A549 (cell line): Measurements from ENCODE around the gene TMEM214.

Experiments
- EHMT2 ChIP-seq: fragments of 200-600 bp; sonication (generic); IDR thresholded peaks from 2 replicates; pipeline ENCODE4 v1.6.1; 2016; ENCODE audit warnings: antibody characterized with exemption, low read depth, mild to moderate bottlenecking, moderate library complexity
- ESRRA ChIP-seq: fragments of 150-350 bp; IDR thresholded peaks from 2 replicates; pipeline ENCODE4 v1.6.1; 2014; ENCODE audit warnings: mild to moderate bottlenecking, low read length, borderline replicate concordance
- MAFK ChIP-seq: fragments of 450-650 bp; IDR thresholded peaks from 2 replicates; pipeline ENCODE4 v1.6.1; 2014; ENCODE audit not compliant: partially characterized antibody
- MYC ChIP-seq: IDR thresholded peaks from 2 replicates; pipeline ENCODE4 v1.6.1; 2012; ENCODE audit warnings: mild to moderate bottlenecking, inconsistent platforms, low read length, improper control_type of control experiment, borderline replicate concordance
- TF ChIP-seq, protein P1 (sequence below): IDR thresholded peaks from 2 replicates; pipeline ENCODE4 v1.6.1; 2012
- TF ChIP-seq, protein P2 (sequence below): fragments of >200 bp; sonication (Bioruptor Twin); formaldehyde crosslinking; IDR thresholded peaks from 3 replicates; pipeline ENCODE4 v1.5.1; 2016

DNA sequence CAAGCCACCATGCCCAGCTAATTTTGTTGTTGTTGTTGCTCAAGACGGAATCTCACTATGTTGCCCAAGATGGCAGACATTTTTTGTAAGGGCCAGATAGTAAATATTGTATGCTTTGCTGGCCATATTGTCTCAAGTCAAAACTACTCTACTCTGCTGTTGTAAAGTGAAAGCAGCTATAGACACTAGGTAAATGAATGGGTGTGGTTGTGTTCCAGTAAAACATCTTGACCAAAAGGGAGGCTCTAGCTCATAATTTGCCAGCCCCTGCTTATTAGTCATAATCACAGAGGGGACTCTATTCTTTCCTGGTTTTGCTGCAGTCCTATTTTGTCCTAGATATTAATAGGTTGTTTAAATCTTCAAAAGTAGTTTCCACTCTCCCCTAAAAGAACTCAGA is 37.8 kb upstream of the TMEM214 start:
- TF ChIP-seq MAFK (no peak), EHMT2 (no peak), ESRRA (no peak), MYC (no peak)
- TF ChIP-seq, protein P1, sequence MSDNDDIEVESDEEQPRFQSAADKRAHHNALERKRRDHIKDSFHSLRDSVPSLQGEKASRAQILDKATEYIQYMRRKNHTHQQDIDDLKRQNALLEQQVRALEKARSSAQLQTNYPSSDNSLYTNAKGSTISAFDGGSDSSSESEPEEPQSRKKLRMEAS, result no peak
- TF ChIP-seq, protein P2, sequence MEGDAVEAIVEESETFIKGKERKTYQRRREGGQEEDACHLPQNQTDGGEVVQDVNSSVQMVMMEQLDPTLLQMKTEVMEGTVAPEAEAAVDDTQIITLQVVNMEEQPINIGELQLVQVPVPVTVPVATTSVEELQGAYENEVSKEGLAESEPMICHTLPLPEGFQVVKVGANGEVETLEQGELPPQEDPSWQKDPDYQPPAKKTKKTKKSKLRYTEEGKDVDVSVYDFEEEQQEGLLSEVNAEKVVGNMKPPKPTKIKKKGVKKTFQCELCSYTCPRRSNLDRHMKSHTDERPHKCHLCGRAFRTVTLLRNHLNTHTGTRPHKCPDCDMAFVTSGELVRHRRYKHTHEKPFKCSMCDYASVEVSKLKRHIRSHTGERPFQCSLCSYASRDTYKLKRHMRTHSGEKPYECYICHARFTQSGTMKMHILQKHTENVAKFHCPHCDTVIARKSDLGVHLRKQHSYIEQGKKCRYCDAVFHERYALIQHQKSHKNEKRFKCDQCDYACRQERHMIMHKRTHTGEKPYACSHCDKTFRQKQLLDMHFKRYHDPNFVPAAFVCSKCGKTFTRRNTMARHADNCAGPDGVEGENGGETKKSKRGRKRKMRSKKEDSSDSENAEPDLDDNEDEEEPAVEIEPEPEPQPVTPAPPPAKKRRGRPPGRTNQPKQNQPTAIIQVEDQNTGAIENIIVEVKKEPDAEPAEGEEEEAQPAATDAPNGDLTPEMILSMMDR, result no peak
